IMR-90 (cell line): ENCODE results near the gene EDDM13. TPM values are rescaled to one million over a fixed set of nuclear protein-coding genes. Genes with fewer than 3 reads are reported as not detected.

ENCODE experiments used
- ATAC-seq: fragments of 200-7000 bp; cut with Tn5 transposase; 2 replicates; pipeline ENCODE4 v1.9.1; 2020; ENCODE audit warnings: low read depth, mild to moderate bottlenecking, moderate library complexity
- BruUV-seq: library from RNA; stranded (reverse); fragments of 400-500 nt; replicated peaks from 2 replicates; lab custom pipeline; 2021; lab: Mats Ljungman, UMichigan
- CTCF ChIA-PET: fragments of 300-600 bp; formaldehyde crosslinking; extraction: SDS; loops from one replicate; lab custom pipeline; 2021; ENCODE audit warnings: antibody characterized with exemption; lab: Yijun Ruan, JAX
- POLR2A ChIA-PET: fragments of 300-600 bp; sonication (Branson Sonifier 250); formaldehyde crosslinking; loops from one replicate; lab custom pipeline; 2022; ENCODE audit warnings: antibody characterized with exemption; ENCODE audit not compliant: unreplicated experiment; lab: Charles Lee
- DNase-seq: peaks from one replicate; pipeline ENCODE4 v3.0.0; 2013
- H2AFZ ChIP-seq: replicated peaks from 2 replicates; pipeline ENCODE3; 2013; ENCODE audit warnings: low read length, mild to moderate bottlenecking; ENCODE audit not compliant: poor library complexity
- H2AK5ac ChIP-seq: 2 replicates; pipeline ENCODE4 v1.6.1; 2013; ENCODE audit warnings: low read depth, low read length, inconsistent platforms
- H2AK9ac ChIP-seq: replicated peaks from 2 replicates; pipeline ENCODE3; 2013; ENCODE audit warnings: mild to moderate bottlenecking, low read depth, low read length, moderate library complexity; ENCODE audit not compliant: poor library complexity
- H2BK120ac ChIP-seq: 2 replicates; pipeline ENCODE4 v1.6.1; 2013; ENCODE audit warnings: low read depth, low read length, inconsistent platforms
- H2BK15ac ChIP-seq: 3 replicates; pipeline ENCODE4 v1.6.1; 2013; ENCODE audit warnings: low read depth, low read length, inconsistent platforms
- H2BK20ac ChIP-seq: 2 replicates; pipeline ENCODE4 v1.6.1; 2013; ENCODE audit warnings: low read depth, mild to moderate bottlenecking, inconsistent platforms, low read length, moderate library complexity
- H2BK5ac ChIP-seq: 2 replicates; pipeline ENCODE4 v1.6.1; 2013; ENCODE audit warnings: mild to moderate bottlenecking, low read depth, low read length, inconsistent platforms; ENCODE audit not compliant: poor library complexity, severe bottlenecking
- H3K14ac ChIP-seq: replicated peaks from 2 replicates; pipeline ENCODE4 v1.6.1; 2013; ENCODE audit warnings: low read depth, low read length, inconsistent platforms
- H3K18ac ChIP-seq: 2 replicates; pipeline ENCODE4 v1.6.1; 2013; ENCODE audit warnings: low read depth, low read length, control low read depth
- H3K23ac ChIP-seq: 2 replicates; pipeline ENCODE4 v1.6.1; 2013; ENCODE audit warnings: low read depth, low read length, inconsistent platforms
- H3K27ac ChIP-seq: 2 replicates; pipeline ENCODE4 v1.5.1; 2013; ENCODE audit warnings: mild to moderate bottlenecking, control low read depth, low read length; ENCODE audit not compliant: insufficient read depth
- H3K27me3 ChIP-seq: 2 replicates; pipeline ENCODE4 v1.6.1; 2013; ENCODE audit warnings: low read length; ENCODE audit not compliant: control insufficient read depth, insufficient read depth
- H3K36me3 ChIP-seq: 2 replicates; pipeline ENCODE4 v1.6.1; 2013; ENCODE audit warnings: low read length, mixed read lengths; ENCODE audit not compliant: control insufficient read depth, insufficient read depth
- H3K4ac ChIP-seq: 2 replicates; pipeline ENCODE4 v1.6.1; 2013; ENCODE audit warnings: low read depth, low read length, inconsistent platforms
- H3K4me1 ChIP-seq: 2 replicates; pipeline ENCODE4 v1.6.1; 2013; ENCODE audit warnings: low read length, mixed read lengths; ENCODE audit not compliant: control insufficient read depth, insufficient read depth
- H3K4me2 ChIP-seq: 2 replicates; pipeline ENCODE4 v1.6.1; 2013; ENCODE audit warnings: low read depth, mild to moderate bottlenecking, control low read depth, low read length, moderate library complexity
- H3K4me3 ChIP-seq: 2 replicates; pipeline ENCODE4 v1.5.1; 2013; ENCODE audit warnings: low read depth, mild to moderate bottlenecking, control low read depth, low read length, moderate library complexity; ENCODE audit not compliant: insufficient read depth
- H3K56ac ChIP-seq: 2 replicates; pipeline ENCODE4 v1.6.1; 2013; ENCODE audit warnings: low read length, inconsistent platforms; ENCODE audit not compliant: insufficient read depth; ENCODE audit errors: extremely low read depth
- H3K79me1 ChIP-seq, 2 experiments: 2 replicates each; pipeline ENCODE4 v1.6.1; 2013; ENCODE audit warnings: low read length in 2 of 2, inconsistent platforms in 1 of 2, low read depth in 1 of 2
- H3K9ac ChIP-seq: 2 replicates; pipeline ENCODE4 v1.6.1; 2013; ENCODE audit warnings: low read depth, low read length, control low read depth
- H3K9me1 ChIP-seq: 2 replicates; pipeline ENCODE4 v1.6.1; 2013; ENCODE audit warnings: low read length, inconsistent platforms; ENCODE audit not compliant: insufficient read depth
- H3K9me3 ChIP-seq: 2 replicates; pipeline ENCODE4 v1.6.1; 2013; ENCODE audit warnings: low read length; ENCODE audit not compliant: control insufficient read depth, insufficient read depth
- H4K20me1 ChIP-seq: 2 replicates; pipeline ENCODE4 v1.6.1; 2013; ENCODE audit warnings: low read length, inconsistent platforms; ENCODE audit not compliant: insufficient read depth
- H4K5ac ChIP-seq: 2 replicates; pipeline ENCODE4 v1.6.1; 2013; ENCODE audit warnings: mild to moderate bottlenecking, low read depth, low read length, control low read depth
- H4K8ac ChIP-seq, 2 experiments: 2 replicates each; pipeline ENCODE4 v1.6.1; 2013; ENCODE audit warnings: low read depth in 2 of 2, low read length in 2 of 2, control low read depth in 1 of 2, inconsistent platforms in 1 of 2
- H4K91ac ChIP-seq: 2 replicates; pipeline ENCODE4 v1.6.1; 2013; ENCODE audit warnings: low read depth, low read length, inconsistent platforms; ENCODE audit not compliant: insufficient read depth
- BHLHE40 ChIP-seq: fragments of 150-350 bp; IDR thresholded peaks from 2 replicates; pipeline ENCODE4 v1.6.1; 2016; ENCODE audit warnings: mild to moderate bottlenecking, low read depth, low read length
- CEBPB ChIP-seq: IDR thresholded peaks from 2 replicates; pipeline ENCODE4 v1.6.1; 2012; ENCODE audit warnings: low read depth, low read length, improper control_type of control experiment
- CHD1 ChIP-seq: IDR thresholded peaks from 2 replicates; pipeline ENCODE4 v1.6.1; 2012; ENCODE audit warnings: low read depth, low read length, improper control_type of control experiment
- CTCF ChIP-seq: conservative IDR thresholded peaks from 2 replicates; pipeline ENCODE4 v1.5.1; 2012; ENCODE audit warnings: mild to moderate bottlenecking, low read depth, low read length, improper control_type of control experiment
- ELK1 ChIP-seq: fragments of 150-350 bp; IDR thresholded peaks from 2 replicates; pipeline ENCODE4 v1.6.1; 2016; ENCODE audit warnings: low read depth, mild to moderate bottlenecking, low read length, moderate library complexity, borderline replicate concordance
- FOS ChIP-seq: fragments of 150-350 bp; IDR thresholded peaks from 2 replicates; pipeline ENCODE4 v1.6.1; 2016; ENCODE audit warnings: low read depth, low read length
- MAFK ChIP-seq: IDR thresholded peaks from 2 replicates; pipeline ENCODE4 v1.6.1; 2012; ENCODE audit warnings: low read depth, low read length, improper control_type of control experiment
- MAZ ChIP-seq: IDR thresholded peaks from 2 replicates; pipeline ENCODE4 v1.6.1; 2012; ENCODE audit warnings: low read depth, mild to moderate bottlenecking, low read length, improper control_type of control experiment, moderate library complexity, borderline replicate concordance
- MXI1 ChIP-seq: IDR thresholded peaks from 2 replicates; pipeline ENCODE4 v1.6.1; 2012; ENCODE audit warnings: low read depth, mild to moderate bottlenecking, low read length, moderate library complexity, borderline replicate concordance
- NFE2L2 ChIP-seq: fragments of 150-350 bp; IDR thresholded peaks from 2 replicates; pipeline ENCODE4 v1.6.1; 2016; ENCODE audit warnings: low read depth, mild to moderate bottlenecking, low read length
- POLR2A ChIP-seq: IDR thresholded peaks from 2 replicates; pipeline ENCODE4 v1.6.1; 2012; ENCODE audit warnings: mild to moderate bottlenecking, low read depth, low read length
- RCOR1 ChIP-seq: IDR thresholded peaks from 2 replicates; pipeline ENCODE4 v1.6.1; 2012; ENCODE audit warnings: mild to moderate bottlenecking, low read length, improper control_type of control experiment; ENCODE audit not compliant: insufficient replicate concordance
- SMC3 ChIP-seq: fragments of 150-350 bp; IDR thresholded peaks from 2 replicates; pipeline ENCODE4 v1.6.1; 2016; ENCODE audit warnings: low read depth, mild to moderate bottlenecking, antibody characterized with exemption, low read length, moderate library complexity
- USF2 ChIP-seq: fragments of 150-350 bp; IDR thresholded peaks from 2 replicates; pipeline ENCODE4 v1.6.1; 2017; ENCODE audit warnings: mild to moderate bottlenecking, antibody characterized with exemption, low read length, low read depth
- WGBS, 2 experiments: methylation state at CpG; one replicate each; pipeline versions ENCODE4 v1.1.5 to v1.1.7; 2013; ENCODE audit warnings: missing lambda C conversion rate in 2 of 2; ENCODE audit not compliant: insufficient read length in 1 of 2; ENCODE audit errors: extremely low coverage in 2 of 2; 5-methylcytosine and 5-hydroxymethylcytosine counted together
- dilution Hi-C: fragments of 300-500 bp; cut with HindIII; formaldehyde crosslinking; loops from one replicate; pipeline ENCODE4 v1.14.3; 2018; ENCODE audit warnings: low sequenced_read_pairs; ENCODE audit not compliant: unreplicated experiment
- in situ Hi-C: fragments of 300-500 bp; cut with MboI; formaldehyde crosslinking; loops from 3 replicates; pipeline ENCODE4 v1.14.3; 2019; ENCODE audit warnings: low sequenced_read_pairs, inconsistent platforms, mixed read lengths
- intact Hi-C: fragments of 100-400 bp; cut with micrococcal nuclease; formaldehyde crosslinking; loops from 2 replicates; pipeline ENCODE4 v1.10.0; 2022
- polyA plus RNA-seq, 3 experiments: library from polyadenylated mRNA; depleted of rRNA; stranded (reverse); fragments of >200 nt; gene quantifications; 2 replicates each; pipeline ENCODE4 v1.2.3, GENCODE V29; 2012; ENCODE audit warnings: low replicate concordance in 1 of 3
- total RNA-seq: library from RNA; depleted of rRNA; stranded (reverse); fragments of >200 nt; gene quantifications from 2 replicates; pipeline ENCODE4 v1.2.3, GENCODE V29; 2012

The EDDM13 gene
- total and polyA plus RNA-seq, 2 of the 4 experiments (the other 2 are of a cell fraction) = not detected

- Histone ChIP-seq H3K27me3 (no peaks in the 10 kb centered on the region), H2AFZ (no peak overlapping the region), H3K9me1 (peaks cover 10% of the 10 kb centered on the region; the same call in 1 of the 2 replicates), H4K20me1 (no peaks in the 10 kb centered on the region), H2AK9ac (no peak overlapping the region), H4K91ac (no peak overlapping the region), H3K9me3 (no peaks in the 10 kb centered on the region), H3K18ac (no peak overlapping the region), H3K23ac (no peak overlapping the region), H2BK120ac (no peak overlapping the region), H3K36me3 (peaks cover 2% of the 10 kb centered on the region; the same call in 1 of the 2 replicates), H4K8ac (no peak overlapping the region), H3K27ac (no peak overlapping the region), H2AK5ac (no peak overlapping the region), H3K4me2 (no peak overlapping the region), H2BK20ac (no peak overlapping the region), H3K4me1 (no peaks in the 10 kb centered on the region), H3K79me1 (peaks cover 0 to 17% of the 10 kb centered on the region in 2 experiments; a peak in 3 of 4 replicates), H3K56ac (no peak overlapping the region), H3K9ac (no peak overlapping the region), H2BK15ac (no peak overlapping the region), H4K5ac (no peak overlapping the region), H3K4me3 (no peak overlapping the region), H3K14ac (no peak overlapping the region), H2BK5ac (no peak overlapping the region), H3K4ac (no peak overlapping the region)
- intact Hi-C loops = loop anchor here (10.0 kb wide), 1 partner anchor 138 kb away; the partner anchor contains the start of gene GALP
- in situ Hi-C loops = no loop called here
- 87% methylated on average over 3 of the region's 10 CpGs; no CpG with 5 or more reads in 1 of the 2 experiments for WGBS, 2 experiments
- BruUV-seq = no TSS peak
- DNase-seq = no peak
- ChIA-PET POLR2A (no interaction called here), CTCF (no interaction called here)
- dilution Hi-C loops = no loop called here
- ATAC-seq = no peak
- no peak for TF ChIP-seq BHLHE40
- no peak for TF ChIP-seq SMC3
- TF ChIP-seq MXI1 = no peak
- TF ChIP-seq CHD1 = no peak
- no peak for TF ChIP-seq NFE2L2
- no peak for TF ChIP-seq MAZ
- no peak for TF ChIP-seq CTCF
- no peak for TF ChIP-seq USF2
- no peak for TF ChIP-seq RCOR1
- no peak for TF ChIP-seq MAFK
- no peak for TF ChIP-seq ELK1
- TF ChIP-seq POLR2A = no peak
- no peak for TF ChIP-seq CEBPB
- no peak for TF ChIP-seq FOS
Observed at GRCh38 chr19:56312787-56313657, 40.5 kb downstream of the EDDM13 start.
